Gastrocnemius medialis (tissue), 4 donors: ENCODE data around the gene JMJD1C.

Experiments
- CTCF ChIP-seq, 5 experiments: fragments of 450-650 bp in 3 of 5; fragments of 200-600 bp in 2 of 5; sonication (generic) in 2 of 5; IDR thresholded peaks in 4 of 5; conservative IDR thresholded peaks in 1 of 5; 1 replicate in 4 of 5; 2 replicates in 1 of 5; pipeline ENCODE4 v1.5.1; 2016 to 2019; ENCODE audit warnings: antibody characterized with exemption in 5 of 5, mild to moderate bottlenecking in 3 of 5, moderate library complexity in 3 of 5
- POLR2A ChIP-seq, 2 donors: fragments of 450-650 bp; IDR thresholded peaks; one replicate each; pipeline ENCODE4 v1.6.1; 2017; ENCODE audit warnings: antibody characterized with exemption in 2 of 2, mild to moderate bottlenecking in 2 of 2, moderate library complexity in 2 of 2

- TF ChIP-seq CTCF (IDR thresholded peaks at IDR 0.05 in 4 of 5, conservative IDR thresholded peaks at IDR 0.05 in 1 of 5) (no peak), POLR2A (IDR thresholded peaks at IDR 0.05) (no peak)
Measured at GRCh38 chr10:63331586-63331985, 134.2 kb downstream of the JMJD1C start.
